HEK293T (cell line): ENCODE measurements around the gene ACTA1.

Experiments
- ELF4 ChIP-seq: fragments of 450-650 bp; IDR thresholded peaks from 2 replicates; pipeline ENCODE4 v1.6.1; 2017; ENCODE audit warnings: antibody characterized with exemption
- FOXK2 ChIP-seq: fragments of 450-650 bp; IDR thresholded peaks from 2 replicates; pipeline ENCODE4 v1.6.1; 2016; ENCODE audit warnings: mild to moderate bottlenecking
- FOXM1 ChIP-seq: fragments of 450-650 bp; IDR thresholded peaks from 2 replicates; pipeline ENCODE4 v1.6.1; 2017; ENCODE audit warnings: mild to moderate bottlenecking, borderline replicate concordance
- LEF1 ChIP-seq: fragments of 450-650 bp; IDR thresholded peaks from 2 replicates; pipeline ENCODE4 v1.6.1; 2017; ENCODE audit warnings: mild to moderate bottlenecking, borderline replicate concordance
- SP1 ChIP-seq: fragments of 450-650 bp; IDR thresholded peaks from 2 replicates; pipeline ENCODE4 v1.6.1; 2017
- SUZ12 ChIP-seq: fragments of 450-650 bp; IDR thresholded peaks from 2 replicates; pipeline ENCODE4 v1.6.1; 2016; ENCODE audit warnings: mild to moderate bottlenecking

DNA sequence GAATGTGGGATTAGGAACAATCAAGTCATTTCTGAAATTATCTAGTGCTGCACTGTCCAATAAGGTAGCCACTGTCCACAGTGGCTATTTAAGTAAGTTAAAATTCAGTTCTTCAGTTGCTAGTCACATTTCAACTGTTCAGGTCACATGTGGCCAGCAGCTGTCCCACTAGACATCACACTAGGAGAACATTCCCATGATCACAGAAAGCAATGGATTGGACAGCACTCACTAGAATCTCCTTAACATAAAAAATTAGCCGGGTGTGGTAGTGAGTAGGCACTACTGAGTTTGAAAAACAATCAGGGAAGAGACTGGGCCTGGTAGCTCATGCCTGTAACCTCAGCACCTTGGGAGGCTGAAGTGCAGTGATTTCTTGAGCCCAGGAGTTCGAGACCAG, 40.6 kb upstream of the ACTA1 start:
- no peak for TF ChIP-seq SP1
- TF ChIP-seq SUZ12: no peak
- no peak for TF ChIP-seq ELF4
- no peak for TF ChIP-seq FOXM1
- no peak for TF ChIP-seq LEF1
- no peak for TF ChIP-seq FOXK2
